Endothelial cell of umbilical vein (primary cell): ENCODE data around the gene TBC1D7. TPM values are rescaled to one million over a fixed set of nuclear protein-coding genes. Genes with fewer than 3 reads are reported as not detected.

ENCODE experiments used
- BruUV-seq: library from RNA; stranded (reverse); fragments of 400-500 nt; replicated peaks from 2 replicates; lab custom pipeline; 2021; lab: Mats Ljungman, UMichigan
- CTCF ChIA-PET: fragments of 300-600, 350-600 bp; sonication (Branson Sonifier 250); formaldehyde crosslinking; loops from one replicate; lab custom pipeline; 2021; ENCODE audit warnings: antibody characterized with exemption, inconsistent platforms; lab: Charles Lee
- POLR2A ChIA-PET: fragments of 300-600, 350-600 bp; sonication (Branson Sonifier 250); formaldehyde crosslinking; loops from one replicate; lab custom pipeline; 2021; ENCODE audit warnings: antibody characterized with exemption, inconsistent platforms; lab: Charles Lee
- DNase-seq: peaks from one replicate; pipeline ENCODE4 v3.0.0-alpha.2; 2011; ENCODE audit warnings: low read depth, low spot score
- FAIRE-seq: peaks from 2 replicates; lab custom pipeline; 2011; peaks lifted over from hg19 to GRCh38; lab: Jason Lieb, UNC
- H2AFZ ChIP-seq: 2 replicates; pipeline ENCODE4 v1.6.0; 2012; ENCODE audit warnings: low read depth, low read length, control low read depth, inconsistent platforms
- H3K27ac ChIP-seq: 2 replicates; pipeline ENCODE4 v1.5.1; 2011; ENCODE audit warnings: low read depth, mild to moderate bottlenecking, control low read depth, low read length, moderate library complexity; ENCODE audit not compliant: insufficient read depth
- H3K27me3 ChIP-seq, 2 experiments: 2 replicates each; pipeline versions ENCODE4 v1.6.0 to v1.6.1; 2011; ENCODE audit warnings: low read length in 2 of 2, mixed read lengths in 1 of 2; ENCODE audit not compliant: control insufficient read depth in 2 of 2, insufficient read depth in 2 of 2
- H3K36me3 ChIP-seq, 2 experiments: 2 replicates in 1 of 2; 3 replicates in 1 of 2; pipeline ENCODE4 v1.5.1; 2011; ENCODE audit warnings: low read length in 2 of 2, mild to moderate bottlenecking in 1 of 2, moderate library complexity in 1 of 2; ENCODE audit not compliant: control insufficient read depth in 2 of 2, insufficient read depth in 2 of 2; ENCODE audit errors: extremely low read depth in 1 of 2
- H3K4me1 ChIP-seq: 3 replicates; pipeline ENCODE4 v1.5.1; 2011; ENCODE audit warnings: mild to moderate bottlenecking, low read length; ENCODE audit not compliant: control insufficient read depth, insufficient read depth; ENCODE audit errors: extremely low read depth
- H3K4me2 ChIP-seq: 2 replicates; pipeline ENCODE4 v1.6.1; 2011; ENCODE audit warnings: low read length, control low read depth, mixed read lengths; ENCODE audit not compliant: insufficient read depth
- H3K4me3 ChIP-seq, 3 experiments: fragments of 200-600 bp in 1 of 3; sonication (generic), shearing (Covaris generic) in 1 of 3; replicated peaks in 1 of 3; 2 replicates each; pipeline ENCODE4 v1.5.1; 2011 to 2016; ENCODE audit warnings: control low read depth in 3 of 3, low read length in 3 of 3, mild to moderate bottlenecking in 2 of 3, inconsistent platforms in 1 of 3, low read depth in 1 of 3, moderate library complexity in 1 of 3; ENCODE audit not compliant: insufficient read depth in 1 of 3
- H3K79me2 ChIP-seq: 2 replicates; pipeline ENCODE4 v1.6.0; 2012; ENCODE audit warnings: low read length, inconsistent platforms; ENCODE audit not compliant: control insufficient read depth, insufficient read depth
- H3K9ac ChIP-seq: replicated peaks from 2 replicates; pipeline ENCODE3; 2011; ENCODE audit warnings: low read length, control low read depth; ENCODE audit not compliant: insufficient read depth; ENCODE audit errors: extremely low read depth
- H3K9me1 ChIP-seq: replicated peaks from 3 replicates; pipeline ENCODE4 v1.6.0; 2011; ENCODE audit warnings: mild to moderate bottlenecking, low read length; ENCODE audit not compliant: control insufficient read depth, insufficient read depth; ENCODE audit errors: extremely low read depth
- H3K9me3 ChIP-seq: replicated peaks from 2 replicates; pipeline ENCODE4 v1.5.1; 2012; ENCODE audit warnings: low read length, inconsistent platforms; ENCODE audit not compliant: control insufficient read depth, insufficient read depth
- H4K20me1 ChIP-seq: replicated peaks from 2 replicates; pipeline ENCODE3; 2011; ENCODE audit warnings: mild to moderate bottlenecking, low read length; ENCODE audit not compliant: control insufficient read depth, insufficient read depth; ENCODE audit errors: extremely low read depth
- EZH2 ChIP-seq: IDR thresholded peaks from 2 replicates; pipeline ENCODE4 v1.6.1; 2012; ENCODE audit warnings: borderline replicate concordance, low read depth, mild to moderate bottlenecking, moderate library complexity, low read length, inconsistent platforms; ENCODE audit not compliant: severe bottlenecking
- FOS ChIP-seq: IDR thresholded peaks from 2 replicates; pipeline ENCODE4 v1.6.1; 2011; ENCODE audit warnings: mild to moderate bottlenecking, low read length, moderate library complexity, borderline replicate concordance; ENCODE audit not compliant: insufficient read depth
- GATA2 ChIP-seq: IDR thresholded peaks from 2 replicates; pipeline ENCODE4 v1.7.0; 2011; ENCODE audit warnings: low read depth, mild to moderate bottlenecking, moderate library complexity, mixed read lengths, low read length; ENCODE audit not compliant: insufficient read length, insufficient read depth
- JUN ChIP-seq: IDR thresholded peaks from 2 replicates; pipeline ENCODE4 v1.6.1; 2011; ENCODE audit warnings: borderline replicate concordance, low read depth; ENCODE audit not compliant: insufficient read length, insufficient read depth
- MAX ChIP-seq: IDR thresholded peaks from 2 replicates; pipeline ENCODE4 v1.6.1; 2011; ENCODE audit not compliant: insufficient read depth, insufficient read length
- MYC ChIP-seq: IDR thresholded peaks from one replicate; pipeline ENCODE4 v1.6.1; 2011; ENCODE audit warnings: mild to moderate bottlenecking, low read depth, low read length
- POLR2A ChIP-seq: IDR thresholded peaks from 2 replicates; pipeline ENCODE4 v1.6.1; 2012; ENCODE audit warnings: low read depth, mild to moderate bottlenecking, control low read depth, low read length
- POLR2AphosphoS5 ChIP-seq: IDR thresholded peaks from 2 replicates; pipeline ENCODE4 v1.6.1; 2012; ENCODE audit warnings: low read depth, mild to moderate bottlenecking, control low read depth, low read length, moderate library complexity; ENCODE audit not compliant: insufficient read depth
- dilution Hi-C: fragments of 300-500 bp; cut with MboI; formaldehyde crosslinking; loops from one replicate; pipeline ENCODE4 v1.15.0; 2019; ENCODE audit warnings: low sequenced_read_pairs; ENCODE audit not compliant: extremely low pct_ligation_motif_present
- intact Hi-C: fragments of 100-400 bp; cut with micrococcal nuclease; formaldehyde crosslinking; loops from one replicate; pipeline ENCODE4 v1.10.0; 2022
- polyA plus RNA-seq, 4 experiments: library from polyadenylated mRNA; depleted of rRNA in 3 of 4; stranded (reverse) in 3 of 4; unstranded in 1 of 4; fragments of >200 nt; gene quantifications; 2 replicates each; pipeline versions ENCODE4 v1.2.1 to v1.2.3, GENCODE V29; 2011 to 2012; ENCODE audit warnings: missing spikeins in 1 of 4
- total RNA-seq: library from RNA; stranded (reverse); gene quantifications from 2 replicates; pipeline ENCODE4 v1.2.3, GENCODE V29; 2021
- TF ChIP-seq, protein P1 (sequence below), 2 donors: IDR thresholded peaks; 1 replicate in 1 of 2; 2 replicates in 1 of 2; pipeline ENCODE4 v1.5.1; 2011; ENCODE audit warnings: low read length in 2 of 2, mild to moderate bottlenecking in 2 of 2, moderate library complexity in 2 of 2, control low read depth in 1 of 2, inconsistent platforms in 1 of 2, low read depth in 1 of 2; ENCODE audit not compliant: insufficient read depth in 1 of 2; ENCODE audit errors: extremely low read depth in 1 of 2

TBC1D7 gene
- total and polyA plus RNA-seq, 2 donors (not counting 3 experiments of a cell fraction or from before 2014, with no cell fraction given): 26.6 to 28.1 TPM

DNA sequence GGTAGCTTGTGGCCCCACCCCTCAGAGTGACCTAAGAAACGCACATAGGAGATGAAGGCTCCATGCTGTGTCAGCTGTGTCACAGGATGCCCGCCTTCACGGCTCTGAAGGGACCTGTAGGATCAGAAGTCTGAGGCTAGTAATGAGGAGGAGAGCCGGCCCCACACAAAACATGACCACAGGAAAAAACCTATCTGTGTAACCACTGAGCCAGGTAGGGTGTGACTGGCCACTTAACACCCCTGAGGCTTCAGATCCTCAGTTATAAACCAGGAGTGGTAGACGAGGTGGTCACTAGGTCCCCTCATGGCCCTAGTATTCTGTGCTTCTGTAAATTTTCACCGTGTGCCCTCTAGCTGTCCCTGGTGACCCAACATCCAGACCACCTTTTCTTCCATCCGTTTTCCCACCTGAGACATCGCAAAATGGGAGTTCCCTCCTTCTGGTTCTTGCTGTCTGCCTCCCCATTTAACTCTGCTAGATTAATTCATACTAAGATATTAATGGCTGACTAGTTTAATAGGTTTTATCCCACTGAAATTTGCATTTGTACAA, 52.8 kb downstream of the TBC1D7 start:
- H3K27me3 ChIP-seq: no peaks in the 10 kb centered on the region
- H3K9ac ChIP-seq: no peak overlapping the region
- CTCF ChIA-PET: no interaction called here
- no peak overlapping the region for H3K27ac ChIP-seq
- H3K4me3 ChIP-seq: no peak overlapping the region
- H2AFZ ChIP-seq: no peak overlapping the region
- H3K79me2 ChIP-seq: no peaks in the 10 kb centered on the region
- TF ChIP-seq EZH2 (no peak), JUN (no peak), POLR2AphosphoS5 (no peak), MAX (no peak), FOS (no peak)
- H3K4me2 ChIP-seq: no peak overlapping the region
- dilution Hi-C loops (no loop called here), intact Hi-C loops (no loop called here)
- FAIRE-seq (no peak), DNase-seq (no peak)
- H4K20me1 ChIP-seq: no peaks in the 10 kb centered on the region
- H3K9me1 ChIP-seq: no peaks in the 10 kb centered on the region
- no TSS peak for BruUV-seq
- POLR2A ChIA-PET: no interaction called here
- H3K4me1 ChIP-seq: no peaks in the 10 kb centered on the region
- no peaks in the 10 kb centered on the region for H3K36me3 ChIP-seq
- H3K9me3 ChIP-seq: no peaks in the 10 kb centered on the region

- Histone ChIP-seq H3K9me1 (no peaks in the 10 kb centered on the region), H3K27ac (no peak overlapping the region), H3K4me2 (no peak overlapping the region), H4K20me1 (no peaks in the 10 kb centered on the region), H3K4me3 (no peak overlapping the region), H3K4me1 (no peaks in the 10 kb centered on the region), H3K36me3 (no peaks in the 10 kb centered on the region), H3K9ac (no peak overlapping the region), H2AFZ (no peak overlapping the region), H3K79me2 (no peaks in the 10 kb centered on the region), H3K27me3 (no peaks in the 10 kb centered on the region), H3K9me3 (no peaks in the 10 kb centered on the region)
- intact Hi-C loops (no loop called here), dilution Hi-C loops (no loop called here)
- BruUV-seq: no TSS peak
- ChIA-PET CTCF (interaction anchor here (1.1 to 1.4 kb wide), 2 partner anchors 10 to 11 kb away, joined by 3 read pairs; no protein-coding TSS in a partner anchor), POLR2A (no interaction called here)
- no peak for FAIRE-seq
- DNase-seq: no peak
- TF ChIP-seq FOS (no peak), EZH2 (no peak), POLR2A (no peak), MYC (no peak), GATA2 (no peak), JUN (no peak), MAX (no peak), POLR2AphosphoS5 (no peak)
- TF ChIP-seq, protein P1, sequence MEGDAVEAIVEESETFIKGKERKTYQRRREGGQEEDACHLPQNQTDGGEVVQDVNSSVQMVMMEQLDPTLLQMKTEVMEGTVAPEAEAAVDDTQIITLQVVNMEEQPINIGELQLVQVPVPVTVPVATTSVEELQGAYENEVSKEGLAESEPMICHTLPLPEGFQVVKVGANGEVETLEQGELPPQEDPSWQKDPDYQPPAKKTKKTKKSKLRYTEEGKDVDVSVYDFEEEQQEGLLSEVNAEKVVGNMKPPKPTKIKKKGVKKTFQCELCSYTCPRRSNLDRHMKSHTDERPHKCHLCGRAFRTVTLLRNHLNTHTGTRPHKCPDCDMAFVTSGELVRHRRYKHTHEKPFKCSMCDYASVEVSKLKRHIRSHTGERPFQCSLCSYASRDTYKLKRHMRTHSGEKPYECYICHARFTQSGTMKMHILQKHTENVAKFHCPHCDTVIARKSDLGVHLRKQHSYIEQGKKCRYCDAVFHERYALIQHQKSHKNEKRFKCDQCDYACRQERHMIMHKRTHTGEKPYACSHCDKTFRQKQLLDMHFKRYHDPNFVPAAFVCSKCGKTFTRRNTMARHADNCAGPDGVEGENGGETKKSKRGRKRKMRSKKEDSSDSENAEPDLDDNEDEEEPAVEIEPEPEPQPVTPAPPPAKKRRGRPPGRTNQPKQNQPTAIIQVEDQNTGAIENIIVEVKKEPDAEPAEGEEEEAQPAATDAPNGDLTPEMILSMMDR (IDR thresholded peaks at IDR 0.05; ENCODE audit: extremely low read depth in 1 of 2, insufficient read depth in 1 of 2, low read depth in 1 of 2, low read length in 2 of 2): no peak
Measured at GRCh38 chr6:13274707-13275434, 53.5 kb downstream of the TBC1D7 start.
